Erythroblast (primary cell): ENCODE data around the gene CNOT6.
"Not testable (repeated sequence)": the region's sequence is repeated elsewhere in the genome, so short reads cannot be mapped to it uniquely, and the experiment has no call there.

Experiments
- DNase-seq, 2 experiments: peaks; one replicate each; lab custom pipeline; 2025; lab: John Stamatoyannopoulos, UW
- GATA1 ChIP-seq: IDR thresholded peaks from 2 replicates; pipeline ENCODE4 v1.6.1; 2011; ENCODE audit warnings: low read depth, mild to moderate bottlenecking, control low read depth, low read length, moderate library complexity
- POLR2A ChIP-seq: IDR thresholded peaks from 2 replicates; pipeline ENCODE4 v1.6.1; 2011; ENCODE audit warnings: mild to moderate bottlenecking, low read length

CNOT6 gene

GRCh38 chr5:180516440-180516839, 22.3 kb downstream of the CNOT6 start:
- TF ChIP-seq GATA1, result no peak
- TF ChIP-seq POLR2A, result no peak
- no peak for DNase-seq

GRCh38 chr5:180519098-180519497, 24.9 kb downstream of the CNOT6 start:
- no peak for DNase-seq
- no peak for TF ChIP-seq POLR2A
- no peak for TF ChIP-seq GATA1

GRCh38 chr5:180521101-180521500, 26.9 kb downstream of the CNOT6 start:
- TF ChIP-seq POLR2A (no peak), GATA1 (no peak)
- DNase-seq, result no peak

- TF ChIP-seq POLR2A, result no peak
- TF ChIP-seq GATA1, result no peak
- DNase-seq, result no peak
Observed at GRCh38 chr5:180521591-180521990, 27.4 kb downstream of the CNOT6 start.

- no peak for DNase-seq
- TF ChIP-seq POLR2A (no peak), GATA1 (no peak)
Observed at GRCh38 chr5:180522330-180522729, 28.2 kb downstream of the CNOT6 start.

GRCh38 chr5:180523629-180524466, 29.7 kb downstream of the CNOT6 start:
- no peak for DNase-seq
- TF ChIP-seq GATA1, result no peak
- TF ChIP-seq POLR2A, result no peak

- TF ChIP-seq POLR2A (no peak), GATA1 (no peak)
- peak; percentile 11 to 30 for DNase-seq
Observed at GRCh38 chr5:180525399-180525798, 31.2 kb downstream of the CNOT6 start.

GRCh38 chr5:180526269-180526668, 32.1 kb downstream of the CNOT6 start:
- no peak for DNase-seq
- TF ChIP-seq POLR2A (no peak), GATA1 (no peak)

- DNase-seq, result no peak
- TF ChIP-seq GATA1, result no peak
- TF ChIP-seq POLR2A, result no peak
Observed at GRCh38 chr5:180527659-180528058, 33.5 kb downstream of the CNOT6 start.

GRCh38 chr5:180531036-180531585, 36.9 kb downstream of the CNOT6 start:
- not testable (repeated sequence) for DNase-seq

GRCh38 chr5:180532268-180532667, 38.1 kb downstream of the CNOT6 start:
- DNase-seq, result no peak
- TF ChIP-seq POLR2A (no peak), GATA1 (no peak)

- no peak for TF ChIP-seq POLR2A
- TF ChIP-seq GATA1, result no peak
- DNase-seq, result no peak
Observed at GRCh38 chr5:180533845-180534244, 39.7 kb downstream of the CNOT6 start.

GRCh38 chr5:180535573-180535972, 41.4 kb downstream of the CNOT6 start:
- no peak for DNase-seq
- TF ChIP-seq POLR2A (no peak), GATA1 (no peak)

GRCh38 chr5:180540050-180540694, 46.0 kb downstream of the CNOT6 start:
- TF ChIP-seq POLR2A (no peak), GATA1 (no peak)
- no peak for DNase-seq
